Measurements from ENCODE around the gene SND1.

Gene SND1

DNA sequence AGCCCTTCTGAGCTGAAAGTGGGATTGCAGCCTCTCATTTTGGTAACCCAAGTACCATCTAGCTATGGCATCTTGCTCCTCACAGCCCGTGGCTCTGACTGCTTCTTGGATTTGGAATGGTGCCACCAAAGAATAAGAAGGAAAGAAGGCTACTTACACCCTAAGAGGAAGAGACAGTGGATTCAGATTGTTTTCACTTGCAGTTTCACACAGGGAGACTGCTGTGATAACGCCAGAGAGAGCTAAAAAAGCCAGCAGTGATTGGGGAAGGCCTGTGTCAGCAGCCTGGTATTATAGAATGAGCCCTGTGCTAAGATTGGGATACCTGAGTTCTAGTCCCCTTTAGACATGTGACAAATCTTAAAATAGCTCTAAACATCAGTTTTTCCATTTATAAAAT, 382.8 kb downstream of the SND1 start:
- TF ChIP-seq, protein P1, sequence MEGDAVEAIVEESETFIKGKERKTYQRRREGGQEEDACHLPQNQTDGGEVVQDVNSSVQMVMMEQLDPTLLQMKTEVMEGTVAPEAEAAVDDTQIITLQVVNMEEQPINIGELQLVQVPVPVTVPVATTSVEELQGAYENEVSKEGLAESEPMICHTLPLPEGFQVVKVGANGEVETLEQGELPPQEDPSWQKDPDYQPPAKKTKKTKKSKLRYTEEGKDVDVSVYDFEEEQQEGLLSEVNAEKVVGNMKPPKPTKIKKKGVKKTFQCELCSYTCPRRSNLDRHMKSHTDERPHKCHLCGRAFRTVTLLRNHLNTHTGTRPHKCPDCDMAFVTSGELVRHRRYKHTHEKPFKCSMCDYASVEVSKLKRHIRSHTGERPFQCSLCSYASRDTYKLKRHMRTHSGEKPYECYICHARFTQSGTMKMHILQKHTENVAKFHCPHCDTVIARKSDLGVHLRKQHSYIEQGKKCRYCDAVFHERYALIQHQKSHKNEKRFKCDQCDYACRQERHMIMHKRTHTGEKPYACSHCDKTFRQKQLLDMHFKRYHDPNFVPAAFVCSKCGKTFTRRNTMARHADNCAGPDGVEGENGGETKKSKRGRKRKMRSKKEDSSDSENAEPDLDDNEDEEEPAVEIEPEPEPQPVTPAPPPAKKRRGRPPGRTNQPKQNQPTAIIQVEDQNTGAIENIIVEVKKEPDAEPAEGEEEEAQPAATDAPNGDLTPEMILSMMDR (IDR thresholded peaks at IDR 0.05; ENCODE audit: insufficient read depth, low read depth, low read length, missing control alignments) = no peak
- H3K4me3 ChIP-seq (ENCODE audit: low read depth, low read length) = no peak overlapping the region
- no peak for DNase-seq (ENCODE audit: low read depth)

DNA sequence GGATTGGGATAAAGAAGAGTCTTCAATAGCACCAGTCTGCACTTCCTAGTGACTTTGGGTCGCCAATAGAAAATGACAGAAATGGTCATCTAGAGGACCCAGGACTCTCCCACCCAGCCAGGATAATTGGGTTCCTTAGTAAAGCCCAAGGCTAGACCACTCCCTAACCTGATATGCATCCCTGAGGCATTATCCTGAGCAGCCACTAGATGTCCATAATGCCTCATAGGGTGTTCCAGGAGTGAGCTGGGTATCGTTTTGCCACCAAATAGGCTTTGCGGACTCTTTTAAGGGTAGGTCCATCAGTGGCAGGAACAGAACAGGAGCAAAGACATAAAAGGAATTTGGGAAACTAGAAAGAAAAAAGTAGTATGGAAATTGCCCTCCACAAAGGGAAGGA, 383.7 kb downstream of the SND1 start:
- no peak for DNase-seq (ENCODE audit: low read depth)
- TF ChIP-seq, protein P1 (IDR thresholded peaks at IDR 0.05; ENCODE audit: insufficient read depth, low read depth, low read length, missing control alignments) = peak; percentile 24
- H3K4me3 ChIP-seq (ENCODE audit: low read depth, low read length) = no peak overlapping the region

DNA sequence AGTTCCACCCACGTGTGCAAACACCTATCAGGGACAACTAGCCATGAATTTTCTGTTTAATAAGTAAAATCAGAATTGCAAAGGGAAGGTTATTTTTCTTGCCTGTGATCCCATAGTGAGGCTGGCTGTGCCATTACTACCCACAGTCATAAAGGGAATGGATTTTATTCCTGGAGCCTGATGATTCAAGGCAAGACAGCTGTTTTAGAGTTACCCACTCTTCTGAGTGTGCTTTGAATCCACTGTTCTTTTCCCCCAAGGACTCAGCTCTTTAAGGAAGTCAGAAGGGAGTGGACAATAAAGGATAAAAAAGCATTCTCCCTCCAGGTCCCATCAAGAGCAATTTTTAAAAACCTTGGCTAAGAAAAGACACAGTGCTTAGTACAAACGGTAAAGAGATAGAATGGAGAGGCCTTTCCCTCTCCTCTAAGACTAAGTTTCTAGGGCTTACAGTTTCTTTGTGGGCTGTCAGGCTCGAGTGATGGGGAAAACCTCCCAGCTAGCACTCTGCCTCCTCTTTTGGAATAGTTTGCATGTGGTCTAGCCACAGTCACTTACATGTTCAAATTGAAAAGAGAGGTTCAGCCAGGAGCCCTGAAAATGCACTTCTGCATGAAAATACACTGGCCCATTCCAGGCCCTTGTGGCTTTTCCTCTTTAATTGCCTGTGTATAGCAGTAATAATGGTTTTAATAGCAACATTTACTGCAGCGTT, 384.4 kb downstream of the SND1 start:
- peak; percentile 47 for DNase-seq (ENCODE audit: low read depth)
- H3K4me3 ChIP-seq (ENCODE audit: low read depth, low read length) = no peak overlapping the region
- TF ChIP-seq, protein P1 (IDR thresholded peaks at IDR 0.05; ENCODE audit: insufficient read depth, low read depth, low read length, missing control alignments) = no peak

DNA sequence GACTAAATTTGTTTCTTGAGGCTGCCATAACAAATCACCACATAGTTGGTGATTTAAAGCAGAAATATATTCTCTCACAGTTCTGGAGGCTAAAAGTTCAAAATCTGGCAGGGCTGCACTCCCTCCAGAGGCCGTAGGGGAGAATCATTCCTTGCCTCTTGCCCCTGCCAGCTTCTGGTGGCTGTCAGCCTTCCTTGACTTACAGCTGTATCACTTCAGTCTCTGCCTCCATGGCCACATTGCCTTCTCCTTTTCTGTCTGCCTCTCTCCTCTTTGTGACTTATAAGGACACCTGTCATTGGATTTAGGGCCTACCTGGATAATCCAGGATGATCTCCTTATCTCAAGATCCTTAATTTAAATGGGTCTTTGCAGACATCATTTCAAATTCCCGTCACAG, 385.1 kb downstream of the SND1 start:
- no peak overlapping the region for H3K4me3 ChIP-seq (ENCODE audit: low read depth, low read length)
- TF ChIP-seq, protein P1 (IDR thresholded peaks at IDR 0.05; ENCODE audit: insufficient read depth, low read depth, low read length, missing control alignments) = no peak
- DNase-seq (ENCODE audit: low read depth) = no peak

DNA sequence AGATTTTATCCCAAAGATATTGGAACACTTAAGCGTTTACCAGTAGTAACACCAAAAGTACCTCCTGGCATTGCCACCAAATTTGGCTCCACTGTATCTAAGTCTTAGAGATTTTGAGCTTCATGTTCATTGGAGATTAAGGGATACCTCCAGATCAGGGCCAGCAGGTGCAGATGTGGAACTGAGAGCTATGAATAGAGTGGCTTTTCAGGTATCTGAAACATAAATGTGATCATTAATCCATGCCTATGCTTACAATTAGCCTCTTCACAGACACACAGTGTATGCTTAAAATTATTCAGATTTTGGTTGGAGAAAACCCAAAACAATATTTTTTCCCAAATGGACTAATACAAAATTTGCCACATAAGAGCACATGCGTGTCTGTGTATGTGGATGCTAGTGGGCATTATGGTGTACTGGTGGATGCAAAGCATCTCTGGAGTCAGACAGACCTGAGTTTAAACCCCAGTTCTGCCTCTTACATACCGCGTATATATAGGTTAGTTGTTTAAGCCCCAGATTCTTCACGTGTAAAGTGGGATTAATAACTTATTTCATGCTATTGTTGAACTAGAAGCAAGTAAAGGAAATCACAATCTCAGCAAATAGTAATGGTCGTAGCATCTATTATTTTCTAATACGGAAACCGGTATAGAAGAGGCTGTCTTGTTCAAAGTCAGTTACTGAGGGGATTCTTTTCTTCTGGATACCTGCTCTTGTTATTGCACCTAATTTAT, 386.1 kb downstream of the SND1 start:
- H3K4me3 ChIP-seq (ENCODE audit: low read depth, low read length) = no peak overlapping the region
- DNase-seq (ENCODE audit: low read depth) = no peak
- TF ChIP-seq, protein P1 (IDR thresholded peaks at IDR 0.05; ENCODE audit: insufficient read depth, low read depth, low read length, missing control alignments) = no peak

DNA sequence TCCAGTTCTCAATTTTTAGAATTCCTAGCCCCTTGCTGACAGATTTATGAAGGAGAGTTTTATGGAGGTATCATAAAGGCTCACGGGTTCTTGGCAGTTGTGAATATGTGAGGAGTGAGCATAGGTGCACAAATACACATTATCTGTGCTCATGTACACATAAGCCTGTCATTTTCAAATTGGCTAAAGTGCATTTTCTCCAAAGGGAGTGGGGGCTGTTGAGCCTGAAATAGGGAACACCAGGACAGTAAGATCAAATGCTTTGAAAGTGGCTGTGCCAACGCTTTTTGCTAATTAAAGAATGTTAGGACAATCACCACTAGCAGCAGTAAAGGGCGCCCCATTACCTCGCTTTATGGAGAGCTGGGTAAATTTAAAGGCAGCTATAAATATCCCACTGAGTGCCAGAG, 387.6 kb downstream of the SND1 start:
- TF ChIP-seq, protein P1 (IDR thresholded peaks at IDR 0.05; ENCODE audit: insufficient read depth, low read depth, low read length, missing control alignments) = no peak
- no peak for DNase-seq (ENCODE audit: low read depth)
- no peak overlapping the region for H3K4me3 ChIP-seq (ENCODE audit: low read depth, low read length)
